ENCODE measurements around the gene GAMT.
"Not testable (repeated sequence)": the region's sequence is repeated elsewhere in the genome, so short reads cannot be mapped to it uniquely, and the experiment has no call there.

Gene GAMT

DNA sequence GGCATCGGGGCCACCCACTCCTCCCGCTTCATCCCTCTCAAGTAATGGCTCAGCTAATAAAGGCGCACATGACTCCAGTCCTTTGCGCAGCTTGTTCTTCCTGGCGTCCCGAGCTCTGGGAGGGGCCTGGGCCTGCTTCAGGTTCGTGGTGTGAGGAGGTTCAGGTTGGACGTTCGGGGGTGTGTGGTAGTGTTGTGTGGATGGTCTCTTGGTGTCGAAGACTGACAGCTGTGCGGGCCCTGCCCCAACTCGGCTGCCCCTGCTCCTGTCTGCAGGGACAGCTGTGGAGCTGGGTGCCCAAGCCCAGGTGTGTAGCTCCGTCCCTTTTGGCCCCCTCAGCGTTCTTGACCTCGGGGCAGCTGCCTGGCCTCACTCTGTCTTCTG is 39.1 kb upstream of the GAMT start:
- Histone ChIP-seq H3K4me3 (ENCODE audit: low read length) (no peak overlapping the region), H3K4me1 (ENCODE audit: control insufficient read depth, insufficient read depth, low read length) (peaks cover 19% of the 10 kb centered on the region), H3K9me3 (ENCODE audit: control insufficient read depth, low read length) (no peaks in the 10 kb centered on the region), H3K36me3 (ENCODE audit: control insufficient read depth, insufficient read depth, low read length, severe bottlenecking) (peaks cover 41% of the 10 kb centered on the region), H3K27me3 (replicated peaks; ENCODE audit: control insufficient read depth, insufficient read depth, low read length) (no peaks in the 10 kb centered on the region), H3K9ac (ENCODE audit: low read length) (peak overlapping the region; percentile 56)
- no peak for DNase-seq (ENCODE audit: low read depth)

GRCh38 chr19:1439525-1440417 is 38.4 kb upstream of the GAMT start:
- H3K27me3 ChIP-seq (replicated peaks; ENCODE audit: control insufficient read depth, insufficient read depth, low read length); H3K9me3 ChIP-seq (ENCODE audit: control insufficient read depth, low read length): not testable (repeated sequence)
- Histone ChIP-seq H3K9ac (ENCODE audit: low read length) (peak overlapping the region; percentile 94), H3K4me1 (ENCODE audit: control insufficient read depth, insufficient read depth, low read length) (peaks cover 17% of the 10 kb centered on the region), H3K4me3 (ENCODE audit: low read length) (peak overlapping the region; percentile 88), H3K36me3 (ENCODE audit: control insufficient read depth, insufficient read depth, low read length, severe bottlenecking) (peaks cover 44% of the 10 kb centered on the region)
- peak; percentile 24 for DNase-seq (ENCODE audit: low read depth)

DNA sequence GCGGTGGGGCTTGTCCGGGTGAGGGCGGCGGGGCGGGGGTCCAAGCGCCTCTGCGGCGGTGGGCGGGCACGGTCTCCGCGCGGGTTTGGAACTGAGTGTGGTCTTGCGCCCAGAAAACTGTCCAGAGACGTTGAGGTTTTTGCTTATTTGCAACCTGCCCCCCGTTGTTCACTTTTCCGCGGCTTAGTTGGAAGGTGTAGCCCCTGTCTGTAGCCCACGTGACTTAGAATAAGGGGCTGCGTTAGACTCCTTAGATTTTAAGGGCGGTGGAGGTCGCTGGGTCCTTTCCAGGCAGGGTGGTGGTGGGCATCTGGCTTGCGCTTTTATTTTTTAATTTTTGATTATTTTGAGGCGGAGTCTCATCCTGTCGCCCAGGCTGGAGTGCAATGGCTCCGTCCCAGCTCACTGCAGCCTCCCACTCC is 37.6 kb upstream of the GAMT start:
- peak overlapping the region; percentile 94 for H3K9ac ChIP-seq (ENCODE audit: low read length)
- no peaks in the 10 kb centered on the region for H3K27me3 ChIP-seq (replicated peaks; ENCODE audit: control insufficient read depth, insufficient read depth, low read length)
- no peak for DNase-seq (ENCODE audit: low read depth)
- H3K9me3 ChIP-seq (ENCODE audit: control insufficient read depth, low read length) = no peaks in the 10 kb centered on the region
- peaks cover 17% of the 10 kb centered on the region for H3K4me1 ChIP-seq (ENCODE audit: control insufficient read depth, insufficient read depth, low read length)
- peak overlapping the region; percentile 88 for H3K4me3 ChIP-seq (ENCODE audit: low read length)
- peaks cover 52% of the 10 kb centered on the region for H3K36me3 ChIP-seq (ENCODE audit: control insufficient read depth, insufficient read depth, low read length, severe bottlenecking)

DNA sequence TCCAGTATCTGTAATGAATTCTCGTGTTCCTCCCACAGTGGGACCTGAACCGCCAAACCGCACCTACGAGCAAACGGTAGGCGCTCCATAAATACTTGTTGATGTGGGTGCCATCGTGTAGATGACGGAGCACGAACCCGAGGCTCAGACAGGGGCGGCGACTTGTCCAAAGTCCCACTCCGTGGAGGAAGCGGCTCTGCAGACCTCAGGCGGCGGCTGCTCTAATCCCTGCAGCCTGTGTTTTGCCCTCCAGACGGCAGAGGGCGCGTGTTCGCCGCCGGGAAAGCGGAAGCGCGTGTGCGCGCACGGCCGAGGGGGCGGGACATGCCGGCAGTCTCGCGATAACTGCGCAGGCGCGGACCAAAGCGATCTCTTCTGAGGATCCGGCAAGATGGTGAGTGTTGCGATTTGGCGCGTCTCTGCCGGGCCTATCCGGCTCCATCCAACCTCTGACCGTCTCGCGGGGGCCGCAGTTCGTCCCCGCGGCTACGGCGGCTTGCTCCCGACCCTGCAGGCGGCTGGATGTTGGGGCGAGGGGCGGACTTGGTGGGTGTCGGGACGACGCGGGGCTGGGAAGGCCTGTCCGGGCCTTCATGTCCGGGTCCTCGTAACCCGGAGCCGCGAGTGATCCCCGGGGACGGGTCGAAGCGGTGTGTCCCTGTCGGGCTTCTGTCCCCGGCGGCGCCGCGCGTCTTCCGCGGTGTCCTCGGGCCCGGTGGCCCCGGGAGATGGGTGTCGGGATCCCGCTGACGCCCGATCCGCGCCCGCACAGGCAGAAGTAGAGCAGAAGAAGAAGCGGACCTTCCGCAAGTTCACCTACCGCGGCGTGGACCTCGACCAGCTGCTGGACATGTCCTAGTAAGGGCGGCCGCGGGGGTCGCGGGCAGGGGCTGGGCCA is 36.9 kb upstream of the GAMT start, which contains the start of gene RPS15:
TSS of gene RPS15 (plus strand) at position 362 of the 898 bp plus-strand sequence. CDS start at position 392, 30 bp downstream.
- Histone ChIP-seq H3K4me1 (ENCODE audit: control insufficient read depth, insufficient read depth, low read length) (peaks cover 17% of the 10 kb centered on the region), H3K4me3 (ENCODE audit: low read length) (peak within 1 kb of the TSS; percentile 88), H3K9me3 (ENCODE audit: control insufficient read depth, low read length) (no peaks in the 10 kb centered on the region), H3K36me3 (ENCODE audit: control insufficient read depth, insufficient read depth, low read length, severe bottlenecking) (peaks cover 58% of the 10 kb centered on the region), H3K9ac (ENCODE audit: low read length) (peak within 1 kb of the TSS; percentile 94), H3K27me3 (replicated peaks; ENCODE audit: control insufficient read depth, insufficient read depth, low read length) (no peaks in the 10 kb centered on the region)
- DNase-seq (ENCODE audit: low read depth) = peak; percentile 98

DNA sequence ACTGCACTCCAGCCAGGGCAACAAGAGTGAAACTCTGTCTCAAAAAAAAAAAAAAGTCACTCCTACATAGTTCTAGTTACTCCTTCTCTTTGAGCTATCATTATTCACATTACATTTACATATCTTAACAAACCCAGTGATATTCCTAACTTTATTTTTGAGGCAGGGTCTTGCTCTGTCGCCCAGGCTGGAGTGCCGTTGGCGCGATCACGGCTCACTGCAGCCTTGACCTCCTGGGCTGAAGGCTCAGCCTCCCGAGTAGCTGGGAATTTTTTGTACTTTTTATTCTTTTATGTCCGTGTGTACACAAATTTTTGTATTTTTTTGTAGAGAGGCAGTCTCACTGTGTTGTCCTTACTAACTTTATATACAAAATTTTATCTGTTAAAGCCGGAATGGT is 36.3 kb upstream of the GAMT start:
- H3K27me3 ChIP-seq (replicated peaks; ENCODE audit: control insufficient read depth, insufficient read depth, low read length) = no peaks in the 10 kb centered on the region
- H3K9ac ChIP-seq (ENCODE audit: low read length) = peak overlapping the region; percentile 67
- no peak for DNase-seq (ENCODE audit: low read depth)
- no peaks in the 10 kb centered on the region for H3K9me3 ChIP-seq (ENCODE audit: control insufficient read depth, low read length)
- peaks cover 17% of the 10 kb centered on the region for H3K4me1 ChIP-seq (ENCODE audit: control insufficient read depth, insufficient read depth, low read length)
- H3K4me3 ChIP-seq (ENCODE audit: low read length) = peak overlapping the region; percentile 88
- H3K36me3 ChIP-seq (ENCODE audit: control insufficient read depth, insufficient read depth, low read length, severe bottlenecking) = peaks cover 59% of the 10 kb centered on the region

DNA sequence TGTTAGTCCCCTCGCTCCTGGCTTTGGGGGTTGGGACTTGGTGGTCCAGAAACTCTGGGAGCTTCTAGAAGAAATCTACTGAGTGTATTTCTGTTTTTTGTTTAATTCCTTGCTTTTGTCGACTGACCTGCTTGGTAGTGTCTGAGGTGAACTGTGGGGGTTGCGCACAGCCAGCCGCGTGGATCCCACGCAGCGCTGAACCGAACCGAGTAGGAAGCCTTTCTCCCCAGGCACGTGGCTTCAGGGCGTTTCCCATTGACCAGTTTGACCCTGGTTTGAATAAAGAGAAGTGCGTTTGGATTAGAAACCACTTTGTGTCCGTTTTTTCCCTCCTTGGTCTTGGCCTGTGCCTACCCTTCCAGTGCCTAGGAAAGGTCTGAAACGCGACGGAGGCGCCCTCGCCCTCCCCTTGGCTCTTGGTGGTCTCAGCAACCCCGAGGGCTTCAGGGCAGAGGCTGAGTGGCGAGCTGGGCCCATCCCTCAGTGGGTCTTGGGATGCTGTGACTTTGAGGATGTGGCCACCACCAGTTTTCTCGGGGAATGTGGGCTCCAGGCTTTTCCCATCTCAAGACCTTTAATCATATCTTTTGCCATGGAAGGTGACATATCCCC is 34.1 kb upstream of the GAMT start:
- Histone ChIP-seq H3K4me3 (ENCODE audit: low read length) (no peak overlapping the region), H3K27me3 (replicated peaks; ENCODE audit: control insufficient read depth, insufficient read depth, low read length) (no peaks in the 10 kb centered on the region), H3K9ac (ENCODE audit: low read length) (no peak overlapping the region), H3K36me3 (ENCODE audit: control insufficient read depth, insufficient read depth, low read length, severe bottlenecking) (peaks cover 51% of the 10 kb centered on the region), H3K9me3 (ENCODE audit: control insufficient read depth, low read length) (no peaks in the 10 kb centered on the region), H3K4me1 (ENCODE audit: control insufficient read depth, insufficient read depth, low read length) (peaks cover 11% of the 10 kb centered on the region)
- DNase-seq (ENCODE audit: low read depth) = no peak

DNA sequence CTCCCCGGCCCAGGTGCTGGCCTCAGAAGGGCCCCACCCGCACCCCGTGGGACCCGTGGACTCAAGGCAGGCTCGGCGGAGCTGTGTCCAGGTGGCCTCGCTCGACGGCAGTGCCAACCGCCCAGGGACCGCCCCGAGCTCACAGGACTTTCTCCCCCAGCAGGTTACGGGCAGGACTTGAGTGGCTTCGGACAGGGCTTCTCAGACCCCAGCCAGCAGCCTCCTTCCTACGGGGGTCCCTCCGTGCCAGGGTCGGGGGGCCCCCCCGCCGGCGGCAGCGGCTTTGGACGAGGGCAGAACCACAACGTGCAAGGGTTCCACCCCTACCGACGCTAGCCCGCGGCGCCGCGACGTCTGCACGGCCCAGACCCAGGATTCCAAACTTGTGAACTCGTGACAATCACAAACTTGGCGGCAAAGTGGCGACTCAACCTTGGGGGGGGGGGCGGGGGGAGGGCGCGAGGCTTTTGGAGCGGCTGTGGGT is 33.3 kb upstream of the GAMT start:
- peaks cover 3% of the 10 kb centered on the region for H3K4me1 ChIP-seq (ENCODE audit: control insufficient read depth, insufficient read depth, low read length)
- peaks cover 46% of the 10 kb centered on the region for H3K36me3 ChIP-seq (ENCODE audit: control insufficient read depth, insufficient read depth, low read length, severe bottlenecking)
- no peak overlapping the region for H3K4me3 ChIP-seq (ENCODE audit: low read length)
- H3K9me3 ChIP-seq (ENCODE audit: control insufficient read depth, low read length) = no peaks in the 10 kb centered on the region
- no peak for DNase-seq (ENCODE audit: low read depth)
- H3K27me3 ChIP-seq (replicated peaks; ENCODE audit: control insufficient read depth, insufficient read depth, low read length) = no peaks in the 10 kb centered on the region
- H3K9ac ChIP-seq (ENCODE audit: low read length) = no peak overlapping the region

DNA sequence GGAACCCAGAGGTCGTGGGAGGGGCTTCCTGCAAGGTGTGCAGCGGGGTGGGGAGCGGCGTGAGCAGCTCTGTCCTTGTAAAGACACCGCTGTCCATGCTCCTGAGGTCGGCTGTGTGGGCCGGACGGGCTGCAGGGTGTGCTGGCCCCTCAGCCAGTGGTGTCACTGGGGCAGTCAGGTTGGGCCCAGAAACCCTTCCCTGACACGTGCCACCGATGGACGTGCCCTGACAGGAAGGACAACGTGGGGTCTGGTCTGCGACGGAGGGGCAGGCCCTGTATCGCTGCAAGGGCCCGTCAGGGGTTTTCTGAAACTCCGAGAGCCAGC is 32.7 kb upstream of the GAMT start:
- no peak overlapping the region for H3K9ac ChIP-seq (ENCODE audit: low read length)
- H3K4me3 ChIP-seq (ENCODE audit: low read length) = no peak overlapping the region
- no peaks in the 10 kb centered on the region for H3K9me3 ChIP-seq (ENCODE audit: control insufficient read depth, low read length)
- no peaks in the 10 kb centered on the region for H3K27me3 ChIP-seq (replicated peaks; ENCODE audit: control insufficient read depth, insufficient read depth, low read length)
- DNase-seq (ENCODE audit: low read depth) = no peak
- H3K4me1 ChIP-seq (ENCODE audit: control insufficient read depth, insufficient read depth, low read length) = no peaks in the 10 kb centered on the region
- peaks cover 50% of the 10 kb centered on the region for H3K36me3 ChIP-seq (ENCODE audit: control insufficient read depth, insufficient read depth, low read length, severe bottlenecking)

DNA sequence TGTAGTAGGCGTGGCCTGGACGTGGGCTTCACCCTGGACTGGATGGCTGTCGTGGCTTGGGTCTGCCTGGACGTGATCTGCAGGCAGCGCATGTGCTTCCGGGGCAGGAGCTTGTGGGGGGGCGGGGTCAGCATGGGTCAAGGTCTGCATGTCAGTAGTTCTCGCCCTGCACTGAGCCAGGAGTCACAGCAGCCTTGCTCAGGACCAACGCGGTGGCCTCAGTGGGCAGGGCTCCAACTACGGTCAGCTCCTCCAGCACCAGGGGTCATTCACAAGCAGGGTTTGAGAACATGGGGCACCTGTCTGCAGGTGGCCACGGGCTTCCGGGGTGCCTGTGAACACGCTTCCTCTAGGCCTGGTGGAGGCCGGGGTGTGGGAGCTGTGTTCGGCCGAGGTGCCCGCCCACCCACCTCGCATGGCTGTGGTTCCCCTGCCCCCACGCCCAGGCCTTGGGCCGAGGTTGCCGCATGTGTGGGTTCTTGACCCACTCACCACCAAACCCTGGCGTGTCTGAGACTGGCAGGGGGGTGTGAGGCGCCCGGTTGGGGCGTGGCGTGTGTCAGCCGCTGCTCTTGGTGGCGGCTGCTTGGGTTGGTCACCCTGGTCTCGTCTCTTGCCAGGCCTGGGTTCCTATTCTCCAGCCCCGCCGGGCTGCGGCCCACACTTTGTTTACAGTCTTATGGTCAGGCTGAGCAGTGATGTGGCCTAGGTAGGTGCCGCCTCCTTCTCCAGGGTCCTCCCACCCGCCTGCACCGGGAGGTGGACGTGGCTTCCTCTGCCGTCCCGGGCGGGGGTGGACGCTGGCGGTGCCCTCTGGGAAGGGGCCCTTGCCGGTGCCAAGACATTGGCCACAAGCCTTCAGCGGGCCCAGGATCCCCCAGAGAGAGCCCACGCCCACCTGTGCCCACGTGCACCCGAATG is 32.0 kb upstream of the GAMT start:
- no peak overlapping the region for H3K4me3 ChIP-seq (ENCODE audit: low read length)
- H3K4me1 ChIP-seq (ENCODE audit: control insufficient read depth, insufficient read depth, low read length) = no peaks in the 10 kb centered on the region
- no peak for DNase-seq (ENCODE audit: low read depth)
- H3K9me3 ChIP-seq (ENCODE audit: control insufficient read depth, low read length) = no peaks in the 10 kb centered on the region
- no peak overlapping the region for H3K9ac ChIP-seq (ENCODE audit: low read length)
- no peaks in the 10 kb centered on the region for H3K27me3 ChIP-seq (replicated peaks; ENCODE audit: control insufficient read depth, insufficient read depth, low read length)
- H3K36me3 ChIP-seq (ENCODE audit: control insufficient read depth, insufficient read depth, low read length, severe bottlenecking) = peaks cover 56% of the 10 kb centered on the region

- peaks cover 63% of the 10 kb centered on the region for H3K36me3 ChIP-seq (ENCODE audit: control insufficient read depth, insufficient read depth, low read length, severe bottlenecking)
- H3K27me3 ChIP-seq (replicated peaks; ENCODE audit: control insufficient read depth, insufficient read depth, low read length) = no peaks in the 10 kb centered on the region
- no peak overlapping the region for H3K9ac ChIP-seq (ENCODE audit: low read length)
- H3K4me3 ChIP-seq (ENCODE audit: low read length) = no peak overlapping the region
- no peaks in the 10 kb centered on the region for H3K4me1 ChIP-seq (ENCODE audit: control insufficient read depth, insufficient read depth, low read length)
- no peak for DNase-seq (ENCODE audit: low read depth)
- no peaks in the 10 kb centered on the region for H3K9me3 ChIP-seq (ENCODE audit: control insufficient read depth, low read length)
Measured at GRCh38 chr19:1432507-1432887, 31.2 kb upstream of the GAMT start.

Data from adipocyte (in vitro differentiated cells).